ENCODE data around the gene NEFH. TPM values are rescaled to one million over a fixed set of nuclear protein-coding genes. Genes with fewer than 3 reads are reported as not detected.

NEFH gene
- total RNA-seq, 1 experiment from 2014 or later = not detected

DNA sequence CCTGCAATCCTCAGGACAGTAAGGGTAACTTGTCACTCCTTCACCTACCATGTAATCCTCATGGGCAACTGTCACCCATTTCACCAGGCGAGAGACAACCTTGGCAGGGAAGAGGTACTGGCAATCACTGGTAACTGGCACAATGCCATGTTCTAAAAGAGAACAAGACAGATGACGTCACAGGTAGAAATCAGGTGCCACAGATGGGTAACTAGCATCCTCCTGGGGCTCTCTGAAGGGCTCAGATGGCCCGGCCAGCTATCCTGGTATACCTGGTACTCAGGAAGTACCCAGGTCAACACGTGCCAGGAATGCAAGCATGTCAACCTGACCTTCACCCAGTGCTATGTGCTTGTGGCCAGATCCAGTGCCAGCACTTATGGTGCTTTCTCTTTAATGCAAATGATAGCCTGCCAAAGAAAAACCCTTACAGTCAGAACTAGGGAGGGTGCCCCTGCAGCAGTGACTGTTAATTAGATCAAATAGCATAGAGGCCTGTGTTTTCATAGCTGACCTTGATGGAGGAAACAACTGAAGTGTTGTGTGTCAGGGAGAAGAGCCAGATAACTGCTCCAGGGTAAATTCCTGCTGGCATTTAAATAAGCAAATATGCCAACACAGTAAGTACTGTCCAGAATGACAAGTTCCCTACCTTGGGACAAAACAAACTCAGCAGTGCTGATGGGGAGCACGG is 37.3 kb downstream of the NEFH start:
- peaks cover 67% of the 10 kb centered on the region for H3K36me3 ChIP-seq

DNA sequence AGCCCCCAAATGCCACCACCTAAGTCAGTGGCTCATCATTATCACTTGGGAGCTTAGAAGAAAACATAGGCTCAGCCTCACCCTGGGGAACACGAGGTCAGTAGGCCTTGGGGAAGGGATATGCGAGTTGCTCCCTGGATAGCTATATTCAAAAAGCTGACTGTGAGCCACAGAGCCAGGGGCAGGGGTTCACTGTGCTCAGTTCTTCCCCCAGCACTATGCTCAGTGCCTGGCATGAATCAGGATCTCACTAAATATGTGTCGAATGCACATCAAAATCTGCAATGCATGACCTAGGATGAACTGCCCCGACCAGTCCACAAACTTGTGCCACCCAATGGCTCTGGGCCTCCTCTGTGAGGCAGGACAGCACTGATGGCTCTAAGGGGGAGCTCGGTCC is 38.4 kb downstream of the NEFH start:
- no peaks in the 10 kb centered on the region for H3K9me3 ChIP-seq
- H3K27me3 ChIP-seq = no peaks in the 10 kb centered on the region
- H3K4me3 ChIP-seq = no peak overlapping the region
- H3K36me3 ChIP-seq = peaks cover 67% of the 10 kb centered on the region
- no peak for DNase-seq

More for the DNA sequence above, 37.3 kb downstream of the NEFH start:
- no peak for DNase-seq
- no peaks in the 10 kb centered on the region for H3K9me3 ChIP-seq
- no peaks in the 10 kb centered on the region for H3K27me3 ChIP-seq
- H3K4me3 ChIP-seq = no peak overlapping the region

DNA sequence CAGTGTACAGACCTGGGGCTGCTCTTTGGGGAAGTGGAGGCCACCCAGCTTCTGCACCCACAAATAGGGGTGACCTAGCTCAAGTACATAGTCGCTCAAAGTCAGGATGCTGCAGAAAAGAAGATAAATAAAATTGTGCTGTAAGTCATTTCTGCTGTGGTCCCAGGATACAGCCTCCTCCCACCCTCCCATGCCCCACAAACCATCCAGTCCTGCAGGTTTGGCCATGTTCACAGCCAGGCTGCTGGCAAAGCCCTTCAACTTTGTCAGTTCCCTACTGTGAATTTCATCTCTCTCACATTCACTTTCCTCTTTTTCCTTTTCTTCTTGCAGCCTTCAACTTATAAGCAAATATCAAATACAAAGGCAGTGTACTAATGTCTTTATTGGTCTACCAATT is 40.0 kb downstream of the NEFH start:
- Histone ChIP-seq H3K36me3 (peaks cover 70% of the 10 kb centered on the region), H3K4me3 (no peak overlapping the region), H3K27me3 (no peaks in the 10 kb centered on the region), H3K9me3 (no peaks in the 10 kb centered on the region)
- no peak for DNase-seq

DNA sequence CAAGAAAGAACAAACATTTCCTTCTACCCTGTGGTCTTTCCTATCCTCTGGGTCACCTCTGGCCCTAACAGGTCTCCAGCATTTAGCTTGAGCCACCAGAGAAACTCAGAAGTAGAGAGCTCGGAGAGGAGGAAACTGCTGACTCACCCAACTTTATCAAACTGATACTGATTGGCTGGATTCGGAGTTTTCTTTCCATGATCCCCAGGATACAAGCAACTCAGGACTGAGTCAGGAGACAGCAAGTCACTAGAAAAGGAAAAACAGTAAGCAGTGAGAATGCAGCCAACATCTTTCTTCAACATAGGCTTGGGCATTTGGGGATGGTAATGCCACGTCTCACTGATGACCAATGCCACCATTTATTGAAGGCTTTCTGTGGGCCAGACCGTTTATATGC is 40.8 kb downstream of the NEFH start:
- DNase-seq = no peak
- H3K9me3 ChIP-seq = no peaks in the 10 kb centered on the region

DNA sequence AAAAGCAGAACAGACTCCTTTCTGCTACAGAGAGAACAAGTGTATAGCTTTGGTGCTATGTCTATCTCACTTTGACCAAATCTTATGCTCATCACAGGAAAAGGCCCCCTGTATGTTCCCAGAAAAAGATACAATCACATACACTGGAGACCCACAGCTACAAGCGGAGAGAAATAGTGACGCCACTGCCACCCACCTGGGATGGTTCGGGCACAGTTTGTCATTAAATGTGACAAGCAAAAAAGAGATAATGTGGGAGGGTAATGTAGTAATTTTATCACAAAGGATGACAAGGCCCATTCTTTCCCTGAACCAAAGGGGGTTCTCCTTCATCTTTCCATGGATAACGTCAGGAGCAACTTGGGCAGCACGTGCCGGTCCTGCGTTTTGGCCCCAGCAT is 41.5 kb downstream of the NEFH start:
- no peak for DNase-seq
- peaks cover 71% of the 10 kb centered on the region for H3K36me3 ChIP-seq
- H3K9me3 ChIP-seq = no peaks in the 10 kb centered on the region
- no peaks in the 10 kb centered on the region for H3K27me3 ChIP-seq
- H3K4me3 ChIP-seq = no peak overlapping the region

More for the DNA sequence above, 40.8 kb downstream of the NEFH start:
- peaks cover 71% of the 10 kb centered on the region for H3K36me3 ChIP-seq
- no peak overlapping the region for H3K4me3 ChIP-seq
- no peaks in the 10 kb centered on the region for H3K27me3 ChIP-seq

DNA sequence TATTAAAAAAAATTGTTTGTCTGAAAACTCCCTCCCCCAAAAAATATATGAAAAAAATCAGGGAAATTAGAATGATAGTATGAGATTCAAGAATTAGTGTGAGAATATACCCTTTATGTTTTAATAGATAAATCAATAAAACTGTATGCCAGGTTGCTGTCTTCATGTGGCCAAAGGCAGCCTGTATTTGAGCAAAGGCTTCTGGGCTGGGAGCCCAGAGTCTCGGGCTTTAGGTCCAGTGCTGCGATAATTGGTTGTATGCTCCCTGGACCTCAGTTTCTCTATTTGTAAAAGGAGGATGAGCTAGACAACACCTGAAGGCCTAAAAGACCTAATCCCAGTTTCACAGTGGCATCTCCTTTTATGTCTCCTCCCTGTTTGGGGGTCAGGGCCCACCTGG is 43.7 kb downstream of the NEFH start:
- no peaks in the 10 kb centered on the region for H3K27me3 ChIP-seq
- H3K9me3 ChIP-seq = no peaks in the 10 kb centered on the region
- H3K4me3 ChIP-seq = no peak overlapping the region
- peaks cover 71% of the 10 kb centered on the region for H3K36me3 ChIP-seq
- DNase-seq = no peak

DNA sequence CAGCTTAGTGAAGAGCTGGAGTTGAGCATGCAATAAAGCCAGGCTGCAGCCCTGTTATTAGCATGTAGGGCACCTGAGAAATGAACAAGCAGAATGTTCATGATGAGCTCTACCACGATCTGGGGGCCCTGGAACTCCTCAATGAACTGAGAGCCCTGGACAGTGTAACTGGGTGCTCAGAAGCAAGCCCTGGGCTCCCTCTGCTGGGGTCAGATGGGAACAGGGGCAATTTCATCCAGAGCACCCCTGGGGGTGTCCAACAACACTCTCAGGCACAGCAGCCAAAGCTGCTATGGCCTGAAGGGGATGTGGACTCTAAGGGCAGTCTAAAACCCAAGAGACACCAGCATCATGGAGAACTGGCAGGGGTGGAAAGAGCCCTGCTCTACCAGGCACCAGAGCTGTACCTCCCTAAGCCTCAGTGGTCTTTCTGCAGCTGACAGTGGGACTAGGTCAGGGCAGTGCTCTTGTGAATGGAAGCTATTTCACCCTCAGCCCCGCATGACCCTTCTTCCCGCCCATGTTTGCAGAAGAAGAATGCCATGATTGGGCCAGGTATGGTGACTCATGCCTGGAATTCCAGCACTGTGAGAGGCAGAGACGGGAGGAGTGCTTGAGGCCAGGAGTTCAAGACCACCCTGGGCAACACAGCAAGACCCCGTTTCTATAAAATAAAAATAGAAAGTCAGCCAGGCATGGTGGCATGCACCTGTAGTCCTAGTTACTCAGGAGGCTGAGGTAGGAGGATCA is 44.6 kb downstream of the NEFH start:
- no peaks in the 10 kb centered on the region for H3K27me3 ChIP-seq
- no peaks in the 10 kb centered on the region for H3K9me3 ChIP-seq
- DNase-seq = peak; percentile 17
- no peak overlapping the region for H3K4me3 ChIP-seq
- H3K36me3 ChIP-seq = peaks cover 73% of the 10 kb centered on the region

DNA sequence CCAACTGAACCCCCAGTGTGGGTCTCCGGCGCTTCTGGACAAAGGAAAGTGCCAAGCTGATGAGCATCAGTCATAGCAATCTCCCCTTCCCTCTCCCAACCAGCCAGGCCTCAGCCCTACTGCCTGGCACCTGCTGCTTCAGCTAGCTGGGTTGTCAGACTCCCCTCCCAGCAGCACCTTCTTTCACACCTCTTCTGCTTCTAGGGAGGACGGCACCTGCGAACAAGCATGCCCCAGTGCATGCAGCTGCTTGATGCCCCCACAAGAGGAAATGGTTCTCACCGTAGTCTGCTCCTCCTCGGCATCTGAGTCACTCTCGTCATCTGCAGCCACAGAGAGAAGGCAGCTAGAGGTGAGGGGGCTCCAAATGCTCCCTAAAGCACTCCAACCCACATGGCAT is 48.1 kb downstream of the NEFH start:
- Histone ChIP-seq H3K27me3 (no peaks in the 10 kb centered on the region), H3K9me3 (no peaks in the 10 kb centered on the region), H3K36me3 (peaks cover 67% of the 10 kb centered on the region), H3K4me3 (no peak overlapping the region)
- no peak for DNase-seq

DNA sequence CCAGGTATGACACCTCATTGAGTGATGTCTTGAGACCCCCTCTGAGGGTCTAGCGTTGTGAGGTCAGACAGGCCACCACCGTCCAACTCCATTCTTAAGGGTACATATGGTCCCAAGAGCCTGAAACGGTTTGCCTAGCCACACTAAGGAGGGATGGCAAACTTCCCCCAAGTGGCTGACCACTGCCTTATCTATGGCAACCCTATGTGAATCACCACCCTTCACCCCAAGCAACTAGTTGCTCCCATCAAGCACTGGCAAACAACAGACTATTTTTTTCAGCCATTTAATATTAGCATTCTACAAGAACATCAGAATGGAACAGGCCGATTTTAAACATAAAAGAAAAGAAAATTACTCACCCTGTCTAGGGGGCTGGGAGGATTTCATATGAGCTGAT is 50.7 kb downstream of the NEFH start:
- H3K36me3 ChIP-seq = peaks cover 65% of the 10 kb centered on the region
- H3K4me3 ChIP-seq = no peak overlapping the region
- no peak for DNase-seq

DNA sequence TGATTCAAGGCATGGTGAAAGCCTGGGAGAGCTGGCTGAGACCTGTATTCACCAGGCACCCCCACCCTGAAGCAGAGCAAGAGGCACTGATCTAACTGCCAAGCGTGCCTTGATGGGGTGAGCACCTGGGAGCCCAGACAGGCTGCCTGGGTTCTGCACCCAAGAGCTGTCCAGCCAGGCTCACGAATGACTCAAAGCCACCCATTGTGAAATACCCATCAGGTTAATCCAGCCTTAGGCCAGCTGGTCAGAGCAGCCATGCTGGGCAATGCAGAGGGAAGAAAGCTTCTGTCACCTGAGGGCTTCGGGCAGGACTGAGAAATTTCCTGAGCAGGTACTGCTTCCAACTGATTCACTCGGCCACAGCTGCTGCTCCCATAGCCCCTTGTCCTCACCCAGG is 51.4 kb downstream of the NEFH start:
- Histone ChIP-seq H3K4me3 (no peak overlapping the region), H3K36me3 (peaks cover 67% of the 10 kb centered on the region), H3K27me3 (no peaks in the 10 kb centered on the region), H3K9me3 (no peaks in the 10 kb centered on the region)
- no peak for DNase-seq

More for the DNA sequence above, 50.7 kb downstream of the NEFH start:
- no peaks in the 10 kb centered on the region for H3K27me3 ChIP-seq
- H3K9me3 ChIP-seq = no peaks in the 10 kb centered on the region

DNA sequence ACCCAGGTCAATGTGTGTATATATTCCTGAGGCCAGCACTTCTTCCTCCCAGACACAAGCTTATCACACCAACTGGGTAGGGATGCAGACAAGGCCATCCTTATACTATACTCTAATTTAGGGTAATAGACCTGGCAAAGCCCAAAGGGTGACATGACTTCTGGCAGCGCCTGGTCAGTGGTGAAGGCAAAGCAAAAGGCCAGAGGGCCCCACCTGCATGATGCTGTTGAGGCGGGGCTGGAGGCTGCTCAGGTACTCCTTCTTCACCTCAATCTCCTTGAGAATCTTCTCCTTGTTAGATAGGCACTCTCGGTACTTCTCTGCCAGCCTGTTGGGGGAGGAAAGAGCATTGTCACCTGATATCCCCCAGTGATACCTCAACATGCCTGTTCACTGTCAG is 56.4 kb downstream of the NEFH start:
- peaks cover 67% of the 10 kb centered on the region for H3K36me3 ChIP-seq
- no peak for DNase-seq
- H3K4me3 ChIP-seq = no peak overlapping the region
- H3K27me3 ChIP-seq = no peaks in the 10 kb centered on the region
- no peaks in the 10 kb centered on the region for H3K9me3 ChIP-seq

DNA sequence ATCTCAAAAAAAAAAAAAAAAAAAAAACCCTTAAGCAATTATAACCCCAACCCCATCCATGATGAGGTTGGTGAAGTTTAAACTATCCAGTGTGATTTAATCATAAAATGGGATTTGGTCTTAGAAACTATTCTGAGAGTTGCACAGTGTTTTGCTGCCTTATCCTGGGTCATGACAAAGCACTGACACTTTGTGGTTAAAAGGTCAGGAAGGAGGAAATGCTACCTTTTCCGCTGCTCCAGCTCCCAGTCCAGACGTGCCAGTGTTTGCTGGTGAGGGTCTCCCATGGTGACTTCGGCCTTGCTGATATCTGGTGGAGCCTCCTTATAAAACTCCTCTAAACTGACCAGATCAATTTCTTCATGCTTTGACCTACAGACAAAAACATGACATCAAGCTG is 59.1 kb downstream of the NEFH start:
- DNase-seq = no peak
- no peaks in the 10 kb centered on the region for H3K27me3 ChIP-seq
- no peak overlapping the region for H3K4me3 ChIP-seq
- H3K9me3 ChIP-seq = no peaks in the 10 kb centered on the region
- peaks cover 56% of the 10 kb centered on the region for H3K36me3 ChIP-seq

Other genes starting within 250 kb of the NEFH start
- 18.3 and 46.7 TPM in 2 replicates for gene RHBDD3, start 212.2 kb upstream of the NEFH start, total RNA-seq (2014; rRNA removed; shearing (Covaris generic); ENCODE audit: low replicate concordance)
- gene EWSR1, start 211.9 kb upstream of the NEFH start, total RNA-seq (2014; rRNA removed; shearing (Covaris generic); ENCODE audit: low replicate concordance) = 149 and 159 TPM in 2 replicates
- 15.5 and 15.9 TPM in 2 replicates for gene GAS2L1, start 173.6 kb upstream of the NEFH start, total RNA-seq (2014; rRNA removed; shearing (Covaris generic); ENCODE audit: low replicate concordance)
- gene RASL10A, start 164.5 kb upstream of the NEFH start, total RNA-seq (2014; rRNA removed; shearing (Covaris generic); ENCODE audit: low replicate concordance) = not detected in 2 replicates
- gene AP1B1, start 91.6 kb upstream of the NEFH start, total RNA-seq (2014; rRNA removed; shearing (Covaris generic); ENCODE audit: low replicate concordance) = 49.3 and 75.2 TPM in 2 replicates
- not detected in 2 replicates for gene RFPL1, start 41.6 kb upstream of the NEFH start, total RNA-seq (2014; rRNA removed; shearing (Covaris generic); ENCODE audit: low replicate concordance)
- gene THOC5, start 73.5 kb downstream of the NEFH start, total RNA-seq (2014; rRNA removed; shearing (Covaris generic); ENCODE audit: low replicate concordance) = 49.7 and 73.2 TPM in 2 replicates
- gene NIPSNAP1, start 100.9 kb downstream of the NEFH start, total RNA-seq (2014; rRNA removed; shearing (Covaris generic); ENCODE audit: low replicate concordance) = 49.0 and 57.0 TPM in 2 replicates
- gene NF2, start 123.4 kb downstream of the NEFH start, total RNA-seq (2014; rRNA removed; shearing (Covaris generic); ENCODE audit: low replicate concordance) = 134 and 159 TPM in 2 replicates
- not detected in 2 replicates for gene CABP7, start 239.8 kb downstream of the NEFH start, total RNA-seq (2014; rRNA removed; shearing (Covaris generic); ENCODE audit: low replicate concordance)

All from MG63 (cell line).